Upper lobe of right lung (tissue), 1 donor: ENCODE data around the gene CCDC8. TPM values are rescaled to one million over a fixed set of nuclear protein-coding genes. Genes with fewer than 3 reads are reported as not detected.
A peak's percentile ranks its signal among the peaks of the same experiment; 100 is the strongest.

Experiments
- ATAC-seq: fragments of 200-7000 bp; cut with Tn5 transposase; one replicate; pipeline ENCODE4 v1.9.1; 2020; ENCODE audit warnings: mild to moderate bottlenecking, moderate library complexity
- DNase-seq: peaks from one replicate; pipeline ENCODE4 v3.0.0-alpha.2; 2020
- H3K27ac ChIP-seq: fragments of 200-600 bp; one replicate; pipeline ENCODE4 v1.8.0; 2022
- H3K27me3 ChIP-seq: fragments of 200-600 bp; one replicate; pipeline ENCODE4 v1.8.0; 2022; ENCODE audit warnings: mild to moderate bottlenecking
- H3K36me3 ChIP-seq: fragments of 200-600 bp; one replicate; pipeline ENCODE4 v1.8.0; 2022
- H3K4me1 ChIP-seq: fragments of 200-600 bp; one replicate; pipeline ENCODE4 v1.8.0; 2022
- H3K4me3 ChIP-seq: fragments of 200-600 bp; one replicate; pipeline ENCODE4 v1.8.0; 2022; ENCODE audit warnings: mild to moderate bottlenecking
- H3K9me3 ChIP-seq: fragments of 200-600 bp; one replicate; pipeline ENCODE4 v1.8.0; 2022
- intact Hi-C: fragments of 100-400 bp; cut with DNase I; formaldehyde crosslinking; loops from one replicate; pipeline ENCODE4 v1.11.0; 2022
- total RNA-seq: library from RNA; stranded (reverse); fragmentation: NEBNext Ultra II Directional; extraction: Animal tissue kit (Norgen Biotek cat#: 25700); gene quantifications from one replicate; pipeline ENCODE4 v1.2.1, GENCODE V29; 2021
- TF ChIP-seq, protein P1 (sequence below): fragments of 200-600 bp; IDR thresholded peaks from one replicate; pipeline ENCODE4 v1.8.0; 2022; ENCODE audit warnings: antibody characterized with exemption
- donor health status: DM: no; HTN: yes; CAD: no; lungs with severe emphysema.

The CCDC8 gene
- total RNA-seq, 1 donor from 2014 or later = 8.9 TPM

GRCh38 chr19:46385636-46386035, 27.7 kb downstream of the CCDC8 start:
- H3K27me3 ChIP-seq = no peaks in the 10 kb centered on the region
- H3K4me3 ChIP-seq = no peak overlapping the region
- no peaks in the 10 kb centered on the region for H3K9me3 ChIP-seq
- DNase-seq (peak; percentile 51), ATAC-seq (no peak)
- no peaks in the 10 kb centered on the region for H3K4me1 ChIP-seq
- intact Hi-C loops = no loop called here
- TF ChIP-seq, protein P1, sequence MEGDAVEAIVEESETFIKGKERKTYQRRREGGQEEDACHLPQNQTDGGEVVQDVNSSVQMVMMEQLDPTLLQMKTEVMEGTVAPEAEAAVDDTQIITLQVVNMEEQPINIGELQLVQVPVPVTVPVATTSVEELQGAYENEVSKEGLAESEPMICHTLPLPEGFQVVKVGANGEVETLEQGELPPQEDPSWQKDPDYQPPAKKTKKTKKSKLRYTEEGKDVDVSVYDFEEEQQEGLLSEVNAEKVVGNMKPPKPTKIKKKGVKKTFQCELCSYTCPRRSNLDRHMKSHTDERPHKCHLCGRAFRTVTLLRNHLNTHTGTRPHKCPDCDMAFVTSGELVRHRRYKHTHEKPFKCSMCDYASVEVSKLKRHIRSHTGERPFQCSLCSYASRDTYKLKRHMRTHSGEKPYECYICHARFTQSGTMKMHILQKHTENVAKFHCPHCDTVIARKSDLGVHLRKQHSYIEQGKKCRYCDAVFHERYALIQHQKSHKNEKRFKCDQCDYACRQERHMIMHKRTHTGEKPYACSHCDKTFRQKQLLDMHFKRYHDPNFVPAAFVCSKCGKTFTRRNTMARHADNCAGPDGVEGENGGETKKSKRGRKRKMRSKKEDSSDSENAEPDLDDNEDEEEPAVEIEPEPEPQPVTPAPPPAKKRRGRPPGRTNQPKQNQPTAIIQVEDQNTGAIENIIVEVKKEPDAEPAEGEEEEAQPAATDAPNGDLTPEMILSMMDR = no peak
- no peak overlapping the region for H3K27ac ChIP-seq
- peaks cover 67% of the 10 kb centered on the region for H3K36me3 ChIP-seq

DNA sequence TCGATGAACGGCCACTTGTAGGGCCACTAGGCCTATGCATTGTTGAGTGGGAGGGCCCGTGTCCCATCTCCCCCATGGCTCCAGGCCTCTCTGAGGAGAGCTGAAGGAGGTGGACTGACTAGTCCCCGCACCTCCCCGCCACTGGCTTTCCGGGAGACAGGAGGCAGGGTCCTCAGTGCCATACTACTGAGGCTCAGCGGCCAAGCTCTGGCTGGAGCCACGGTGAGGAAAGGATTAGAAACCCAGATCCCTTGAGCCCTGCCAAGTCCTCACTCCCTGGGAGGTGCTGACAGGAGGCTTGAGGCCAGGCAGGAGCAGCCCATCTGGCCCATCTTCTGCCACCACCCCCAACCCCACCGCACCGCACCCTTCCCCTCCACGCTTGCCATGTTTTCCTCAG, 29.0 kb downstream of the CCDC8 start:
- intact Hi-C loops = no loop called here
- DNase-seq = peak; percentile 30
- Histone ChIP-seq H3K36me3 (peaks cover 60% of the 10 kb centered on the region), H3K27me3 (no peaks in the 10 kb centered on the region), H3K4me3 (no peak overlapping the region), H3K27ac (no peak overlapping the region), H3K9me3 (no peaks in the 10 kb centered on the region), H3K4me1 (no peaks in the 10 kb centered on the region)
- TF ChIP-seq, protein P1 = no peak
- no peak for ATAC-seq

- intact Hi-C loops = no loop called here
- peak; percentile 42 for DNase-seq
- no peak overlapping the region for H3K4me3 ChIP-seq
Measured at GRCh38 chr19:46383846-46384245, 29.5 kb downstream of the CCDC8 start.

DNA sequence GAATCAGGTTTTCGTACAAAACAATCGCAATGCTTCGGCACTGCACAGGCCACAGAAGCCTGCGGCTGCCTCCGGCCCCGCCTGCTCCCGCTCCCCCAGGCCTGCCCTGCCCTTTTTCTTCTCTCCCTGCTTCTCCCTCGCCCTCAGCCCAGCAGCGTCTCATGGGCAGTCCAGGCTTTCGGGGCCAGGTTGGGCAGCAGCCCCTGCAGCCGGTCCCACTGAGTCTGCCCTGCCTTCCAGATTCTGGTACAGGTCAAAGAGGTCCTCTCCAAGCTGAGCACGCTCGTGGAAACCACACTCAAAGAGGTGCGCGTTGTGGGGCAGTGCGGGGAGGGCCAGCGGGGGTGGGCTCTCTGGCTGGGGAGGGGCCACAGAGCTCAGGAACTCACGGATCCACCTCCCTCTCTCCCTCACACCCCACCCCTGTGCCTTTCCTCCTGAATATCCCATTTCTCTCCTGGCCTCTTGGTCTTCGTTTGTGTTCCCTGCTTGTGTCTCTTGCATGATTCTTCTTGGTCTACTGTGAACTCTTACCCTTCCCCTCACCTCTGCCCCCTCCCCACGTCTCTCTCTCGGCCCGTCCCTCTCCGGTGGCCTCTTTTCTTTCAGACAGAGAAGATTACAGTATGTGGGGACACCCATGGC, 30.1 kb downstream of the CCDC8 start:
- Histone ChIP-seq H3K4me1 (no peaks in the 10 kb centered on the region), H3K27me3 (no peaks in the 10 kb centered on the region), H3K36me3 (peaks cover 59% of the 10 kb centered on the region), H3K9me3 (no peaks in the 10 kb centered on the region), H3K4me3 (no peak overlapping the region), H3K27ac (no peak overlapping the region)
- DNase-seq (peak; percentile 16), ATAC-seq (no peak)
- TF ChIP-seq, protein P1 = no peak
- intact Hi-C loops = no loop called here

More at GRCh38 chr19:46383846-46384245, 29.5 kb downstream of the CCDC8 start:
- no peak for ATAC-seq
- Histone ChIP-seq H3K36me3 (peaks cover 62% of the 10 kb centered on the region), H3K27me3 (no peaks in the 10 kb centered on the region), H3K27ac (no peak overlapping the region), H3K4me1 (no peaks in the 10 kb centered on the region), H3K9me3 (no peaks in the 10 kb centered on the region)
- TF ChIP-seq, protein P1 = no peak

GRCh38 chr19:46381756-46382345, 31.5 kb downstream of the CCDC8 start:
- peaks cover 59% of the 10 kb centered on the region for H3K36me3 ChIP-seq
- H3K4me1 ChIP-seq = no peaks in the 10 kb centered on the region
- no peaks in the 10 kb centered on the region for H3K9me3 ChIP-seq
- H3K27ac ChIP-seq = no peak overlapping the region
- no peak for ATAC-seq
- peak; percentile 40 for DNase-seq
- intact Hi-C loops = no loop called here
- H3K4me3 ChIP-seq = no peak overlapping the region
- no peaks in the 10 kb centered on the region for H3K27me3 ChIP-seq
- TF ChIP-seq, protein P1 = no peak
